Spleen (tissue), 11 donors: Measurements from ENCODE around the gene DOCK4. TPM values are rescaled to one million over a fixed set of nuclear protein-coding genes. Genes with fewer than 3 reads are reported as not detected.

Experiments used
- DNase-seq: peaks from one replicate; pipeline ENCODE4 v3.0.0-alpha.2; 2020
- H3K27ac ChIP-seq, 8 donors: fragments of 200-600 bp; sonication (generic) in 7 of 8; 1 replicate in 4 of 8; 2 replicates in 4 of 8; pipeline versions ENCODE4 v1.5.0 to v1.8.0; 2016 to 2021; ENCODE audit warnings: inconsistent platforms in 4 of 8, mild to moderate bottlenecking in 4 of 8, moderate library complexity in 1 of 8
- H3K27me3 ChIP-seq, 7 donors: fragments of 200-600 bp; sonication (generic) in 6 of 7; replicated peaks in 1 of 7; 1 replicate in 4 of 7; 2 replicates in 3 of 7; pipeline versions ENCODE4 v1.5.0 to v1.8.0; 2016 to 2021; ENCODE audit warnings: inconsistent platforms in 3 of 7, mild to moderate bottlenecking in 1 of 7
- H3K36me3 ChIP-seq, 6 donors: fragments of 200-600 bp; sonication (generic) in 5 of 6; 1 replicate in 4 of 6; 2 replicates in 2 of 6; pipeline versions ENCODE4 v1.5.0 to v1.8.0; 2016 to 2021; ENCODE audit warnings: inconsistent platforms in 2 of 6
- H3K4me1 ChIP-seq, 6 donors: fragments of 200-600 bp; sonication (generic) in 5 of 6; 1 replicate in 3 of 6; 2 replicates in 3 of 6; pipeline versions ENCODE4 v1.5.0 to v1.8.0; 2016 to 2021; ENCODE audit warnings: inconsistent platforms in 3 of 6
- H3K4me3 ChIP-seq, 8 donors: fragments of 200-600 bp; sonication (generic) in 7 of 8; 1 replicate in 4 of 8; 2 replicates in 4 of 8; pipeline versions ENCODE4 v1.5.0 to v1.8.0; 2016 to 2021; ENCODE audit warnings: inconsistent platforms in 4 of 8, mild to moderate bottlenecking in 4 of 8, moderate library complexity in 2 of 8
- H3K9me3 ChIP-seq, 8 donors: fragments of 200-600 bp; sonication (generic) in 7 of 8; 1 replicate in 4 of 8; 2 replicates in 4 of 8; pipeline versions ENCODE4 v1.5.0 to v1.8.0; 2016 to 2021; ENCODE audit warnings: inconsistent platforms in 4 of 8
- POLR2A ChIP-seq, 3 donors: fragments of 450-650 bp; IDR thresholded peaks; one replicate each; pipeline ENCODE4 v1.5.1; 2017; ENCODE audit warnings: antibody characterized with exemption in 3 of 3, mild to moderate bottlenecking in 1 of 3
- POLR2AphosphoS5 ChIP-seq, 3 donors: sonication (generic); formaldehyde crosslinking; IDR thresholded peaks; one replicate each; pipeline ENCODE4 v1.5.1; 2017; ENCODE audit warnings: antibody characterized with exemption in 3 of 3
- WGBS, 5 donors: extraction: QIAGEN DNeasy Blood & Tissue Kit in 3 of 5; methylation state at CpG; one replicate each; pipeline versions ENCODE4 v1.1.5 to v1.1.7; 2013 to 2018; 5-methylcytosine and 5-hydroxymethylcytosine counted together
- intact Hi-C: fragments of 100-400 bp; cut with DNase I; formaldehyde crosslinking; loops from one replicate; pipeline ENCODE4 v1.15.0; 2023; ENCODE audit warnings: low total_unique reads
- polyA plus RNA-seq, 3 donors: library from polyadenylated mRNA; stranded (reverse); fragments of 200-250 nt; gene quantifications; one replicate each; pipeline ENCODE4 v1.2.1, GENCODE V29; 2013
- total RNA-seq, 7 donors: library from RNA; depleted of rRNA in 3 of 7; stranded (reverse); fragments of >200 nt in 3 of 7; fragmentation: NEBNext Ultra II Directional in 4 of 7; extraction: Animal tissue kit (Norgen Biotek cat#: 25700) in 4 of 7; gene quantifications; one replicate each; pipeline versions ENCODE4 v1.1.0 to v1.2.1, GENCODE V29; 2016 to 2021
- TF ChIP-seq, protein P1 (sequence below), 11 experiments: fragments of 200-600 bp in 7 of 11; fragments of 450-650 bp in 4 of 11; sonication (generic) in 4 of 11; IDR thresholded peaks in 8 of 11; conservative IDR thresholded peaks in 3 of 11; 1 replicate in 7 of 11; 2 replicates in 4 of 11; pipeline versions ENCODE4 v1.4.0 to v1.8.0; 2016 to 2021; ENCODE audit warnings: antibody characterized with exemption in 11 of 11, inconsistent platforms in 4 of 11, mild to moderate bottlenecking in 1 of 11
- donor health status: healthy with polysubstance abuse.
- donor health status: DM: no; HTN: no; CAD: no; lungs with moderate emphysema.
- donor health status: DM: no; HTN: no; CAD: no.
- donor health status: Bipolar disorder and iron deficiency.
- donor health status: healthy.
- donor health status: DM: no; HTN: no; CAD: no.
- donor health status: DM: yes; HTN: yes; CAD: no.

DOCK4 gene
- total and polyA plus RNA-seq, 10 donors = 1.4 to 26.9 (median 14.2) TPM

DNA sequence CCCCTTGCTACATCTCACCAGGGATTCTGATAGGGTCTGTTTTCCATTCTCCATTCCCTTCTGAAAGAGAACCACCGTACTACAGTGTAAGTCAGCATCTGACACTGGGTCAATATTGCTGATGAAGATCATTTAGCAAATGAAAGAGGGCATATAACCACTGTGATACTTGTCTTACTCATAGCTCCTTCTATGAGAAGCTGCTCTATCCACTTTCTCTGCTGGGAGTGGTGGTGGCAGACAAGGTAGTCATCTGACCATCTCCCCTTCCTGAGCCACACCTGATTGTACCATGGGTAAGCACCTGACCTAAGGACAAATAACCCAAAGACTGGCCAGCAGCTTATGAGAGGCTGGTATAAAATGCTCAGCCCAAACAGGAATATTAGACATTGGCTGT is 220.4 kb downstream of the DOCK4 start:
- WGBS, 5 donors = 89 to 98% (median 93%) methylated on average over 1 of the region's 1 CpG
- no peak for DNase-seq
- no peaks in the 10 kb centered on the region for H3K27me3 ChIP-seq
- no peaks in the 10 kb centered on the region for H3K4me1 ChIP-seq
- TF ChIP-seq POLR2AphosphoS5 (IDR thresholded peaks at IDR 0.05) (no peak), POLR2A (IDR thresholded peaks at IDR 0.05) (no peak)
- TF ChIP-seq, protein P1, sequence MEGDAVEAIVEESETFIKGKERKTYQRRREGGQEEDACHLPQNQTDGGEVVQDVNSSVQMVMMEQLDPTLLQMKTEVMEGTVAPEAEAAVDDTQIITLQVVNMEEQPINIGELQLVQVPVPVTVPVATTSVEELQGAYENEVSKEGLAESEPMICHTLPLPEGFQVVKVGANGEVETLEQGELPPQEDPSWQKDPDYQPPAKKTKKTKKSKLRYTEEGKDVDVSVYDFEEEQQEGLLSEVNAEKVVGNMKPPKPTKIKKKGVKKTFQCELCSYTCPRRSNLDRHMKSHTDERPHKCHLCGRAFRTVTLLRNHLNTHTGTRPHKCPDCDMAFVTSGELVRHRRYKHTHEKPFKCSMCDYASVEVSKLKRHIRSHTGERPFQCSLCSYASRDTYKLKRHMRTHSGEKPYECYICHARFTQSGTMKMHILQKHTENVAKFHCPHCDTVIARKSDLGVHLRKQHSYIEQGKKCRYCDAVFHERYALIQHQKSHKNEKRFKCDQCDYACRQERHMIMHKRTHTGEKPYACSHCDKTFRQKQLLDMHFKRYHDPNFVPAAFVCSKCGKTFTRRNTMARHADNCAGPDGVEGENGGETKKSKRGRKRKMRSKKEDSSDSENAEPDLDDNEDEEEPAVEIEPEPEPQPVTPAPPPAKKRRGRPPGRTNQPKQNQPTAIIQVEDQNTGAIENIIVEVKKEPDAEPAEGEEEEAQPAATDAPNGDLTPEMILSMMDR (IDR thresholded peaks at IDR 0.05 in 8 of 11, conservative IDR thresholded peaks at IDR 0.05 in 3 of 11) = no peak
- intact Hi-C loops = no loop called here
- H3K27ac ChIP-seq = no peak overlapping the region
- H3K36me3 ChIP-seq = peaks cover 0 to 8% (median 0%) of the 10 kb centered on the region in 6 donors
- H3K4me3 ChIP-seq = no peak overlapping the region
- H3K9me3 ChIP-seq = no peaks in the 10 kb centered on the region

DNA sequence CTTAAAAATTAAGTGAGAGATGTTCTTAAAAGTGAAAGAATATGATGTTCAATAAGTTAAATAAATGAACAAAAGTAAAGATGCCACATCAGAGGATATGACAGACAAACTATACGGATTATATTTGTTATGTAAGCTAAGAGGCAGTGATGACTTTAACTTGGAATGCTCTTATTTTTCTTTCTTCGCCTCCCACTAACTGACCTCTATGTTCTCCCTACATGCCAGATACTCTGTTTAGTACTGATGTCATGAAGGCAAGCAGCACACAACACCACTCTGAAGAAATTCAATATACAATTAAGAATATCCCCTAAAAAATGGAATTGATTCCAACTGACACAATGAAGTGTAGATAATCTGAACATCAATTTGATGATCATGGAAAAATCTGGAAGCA is 223.4 kb downstream of the DOCK4 start:
- no peak for DNase-seq
- Histone ChIP-seq H3K9me3 (no peaks in the 10 kb centered on the region), H3K4me3 (no peak overlapping the region), H3K36me3 (peaks cover 0 to 8% (median 0%) of the 10 kb centered on the region in 6 donors), H3K27me3 (no peaks in the 10 kb centered on the region), H3K27ac (no peak overlapping the region), H3K4me1 (no peaks in the 10 kb centered on the region)
- TF ChIP-seq, protein P1 (IDR thresholded peaks at IDR 0.05 in 8 of 11, conservative IDR thresholded peaks at IDR 0.05 in 3 of 11) = no peak
- TF ChIP-seq POLR2A (IDR thresholded peaks at IDR 0.05) = no peak
- no peak for TF ChIP-seq POLR2AphosphoS5 (IDR thresholded peaks at IDR 0.05)
- 63 to 81% (median 78%) methylated on average over 2 of the region's 2 CpGs for WGBS, 5 donors
- intact Hi-C loops = no loop called here

DNA sequence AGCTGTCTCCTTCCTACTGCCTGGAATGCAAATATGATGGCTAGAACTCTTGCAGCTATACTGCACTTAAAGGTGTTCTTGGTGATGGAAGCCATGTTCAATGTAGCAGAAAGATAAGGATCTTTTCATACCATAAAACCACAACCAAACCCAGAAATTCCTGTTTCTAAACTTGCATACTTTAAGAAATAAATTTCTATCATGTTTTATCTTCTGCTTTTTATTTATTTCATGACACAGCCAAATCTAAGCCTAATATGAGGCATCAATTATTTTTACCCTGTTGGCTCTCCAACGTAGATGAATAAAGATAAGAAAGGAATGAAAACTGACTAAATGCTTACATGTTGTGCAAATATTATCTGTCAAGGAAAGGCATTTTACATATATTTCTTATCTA is 224.1 kb downstream of the DOCK4 start:
- 72 to 87% (median 79%) methylated on average over 1 of the region's 1 CpG for WGBS, 5 donors
- Histone ChIP-seq H3K27me3 (no peaks in the 10 kb centered on the region), H3K27ac (no peak overlapping the region), H3K9me3 (no peaks in the 10 kb centered on the region), H3K4me1 (no peaks in the 10 kb centered on the region), H3K36me3 (peaks cover 0 to 8% (median 0%) of the 10 kb centered on the region in 6 donors), H3K4me3 (no peak overlapping the region)
- no peak for DNase-seq
- no peak for TF ChIP-seq POLR2A (IDR thresholded peaks at IDR 0.05)
- TF ChIP-seq, protein P1 (IDR thresholded peaks at IDR 0.05 in 8 of 11, conservative IDR thresholded peaks at IDR 0.05 in 3 of 11) = no peak
- no peak for TF ChIP-seq POLR2AphosphoS5 (IDR thresholded peaks at IDR 0.05)
- intact Hi-C loops = no loop called here

DNA sequence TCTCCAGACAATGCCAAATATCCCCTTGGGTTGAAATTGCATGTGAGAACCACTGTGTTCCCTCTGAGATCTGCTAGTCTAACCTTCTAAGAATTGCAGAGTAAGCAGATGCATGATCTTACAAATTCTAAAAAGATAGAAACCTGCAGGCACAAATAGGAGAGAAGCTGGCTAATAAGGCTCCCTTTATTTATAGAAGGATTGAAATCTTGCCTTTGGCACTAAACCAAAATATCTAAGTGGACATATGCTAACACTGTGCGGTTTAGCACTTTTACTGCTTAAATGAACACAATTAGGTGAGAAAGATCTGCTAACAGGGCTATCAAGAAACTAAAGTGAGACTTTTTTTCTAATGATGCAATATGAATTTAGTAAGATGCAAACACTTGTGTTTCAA is 225.5 kb downstream of the DOCK4 start:
- Histone ChIP-seq H3K9me3 (no peaks in the 10 kb centered on the region), H3K27ac (no peak overlapping the region), H3K27me3 (no peaks in the 10 kb centered on the region), H3K36me3 (peaks cover 0 to 8% (median 0%) of the 10 kb centered on the region in 6 donors), H3K4me3 (no peak overlapping the region), H3K4me1 (no peaks in the 10 kb centered on the region)
- DNase-seq = no peak
- intact Hi-C loops = no loop called here
- TF ChIP-seq POLR2A (IDR thresholded peaks at IDR 0.05) (no peak), POLR2AphosphoS5 (IDR thresholded peaks at IDR 0.05) (no peak)
- TF ChIP-seq, protein P1 (IDR thresholded peaks at IDR 0.05 in 8 of 11, conservative IDR thresholded peaks at IDR 0.05 in 3 of 11) = no peak
- 73 to 87% (median 86%) methylated on average over 1 of the region's 1 CpG for WGBS, 5 donors
